Aorta (tissue), 5 donors: ENCODE data around the gene UBIAD1. TPM values are rescaled to one million over a fixed set of nuclear protein-coding genes. Genes with fewer than 3 reads are reported as not detected.

ENCODE experiments used
- ATAC-seq: fragments of 200-7000 bp; cut with Tn5 transposase; one replicate; pipeline ENCODE4 v1.9.1; 2022; ENCODE audit warnings: moderate library complexity; ENCODE audit not compliant: low FRiP score
- DNase-seq, 2 donors: peaks; one replicate each; pipeline ENCODE4 v3.0.0-alpha.2; 2020
- H3K27ac ChIP-seq, 2 donors: one replicate each; pipeline ENCODE4 v1.5.1; 2013; ENCODE audit warnings: low read length in 2 of 2, mild to moderate bottlenecking in 2 of 2, moderate library complexity in 2 of 2, control low read depth in 1 of 2, inconsistent platforms in 1 of 2, low read depth in 1 of 2
- H3K27me3 ChIP-seq, 2 donors: one replicate each; pipeline ENCODE4 v1.6.1; 2013; ENCODE audit warnings: control low read depth in 1 of 2, low read length in 1 of 2, mild to moderate bottlenecking in 1 of 2, moderate library complexity in 1 of 2; ENCODE audit not compliant: insufficient read depth in 2 of 2, control insufficient read depth in 1 of 2
- H3K36me3 ChIP-seq, 2 donors: one replicate each; pipeline ENCODE4 v1.6.1; 2013; ENCODE audit warnings: control low read depth in 1 of 2, low read length in 1 of 2, mild to moderate bottlenecking in 1 of 2; ENCODE audit not compliant: insufficient read depth in 2 of 2, control insufficient read depth in 1 of 2
- H3K4me1 ChIP-seq, 2 donors: one replicate each; pipeline ENCODE4 v1.6.1; 2013; ENCODE audit warnings: low read length in 2 of 2, control low read depth in 1 of 2, mild to moderate bottlenecking in 1 of 2, moderate library complexity in 1 of 2; ENCODE audit not compliant: insufficient read depth in 2 of 2, control insufficient read depth in 1 of 2
- H3K4me3 ChIP-seq, 2 donors: one replicate each; pipeline ENCODE4 v1.5.1; 2013; ENCODE audit warnings: low read length in 2 of 2, control low read depth in 1 of 2, mild to moderate bottlenecking in 1 of 2
- H3K9me3 ChIP-seq: one replicate; pipeline ENCODE4 v1.6.1; 2013; ENCODE audit warnings: mild to moderate bottlenecking, low read length; ENCODE audit not compliant: control insufficient read depth
- WGBS, 2 donors: extraction: QIAGEN DNeasy Blood & Tissue Kit; methylation state at CpG; one replicate each; pipeline ENCODE4 v1.1.7; 2013; 5-methylcytosine and 5-hydroxymethylcytosine counted together
- intact Hi-C, 2 donors: fragments of 100-400 bp; cut with DNase I; formaldehyde crosslinking; loops; one replicate each; pipeline versions ENCODE4 v1.14.2 to v1.15.0; 2022
- polyA plus RNA-seq, 2 donors: library from polyadenylated mRNA; stranded (reverse); fragments of 200-250 nt; gene quantifications; one replicate each; pipeline ENCODE4 v1.2.3, GENCODE V29; 2013
- total RNA-seq, 2 donors: library from RNA; stranded (reverse); fragmentation: NEBNext Ultra II Directional; extraction: Animal tissue kit (Norgen Biotek cat#: 25700); gene quantifications; one replicate each; pipeline ENCODE4 v1.2.1, GENCODE V29; 2021
- donor health status: healthy with polysubstance abuse.
- donor health status: Bipolar disorder and iron deficiency.
- donor health status: DM: no; HTN: no; CAD: no.
- donor health status: DM: no; HTN: no; CAD: no.
- donor health status: DM: yes; HTN: yes; CAD: no.

UBIAD1 gene
- total and polyA plus RNA-seq, 4 donors: 4.6 to 10.0 (median 8.7) TPM

DNA sequence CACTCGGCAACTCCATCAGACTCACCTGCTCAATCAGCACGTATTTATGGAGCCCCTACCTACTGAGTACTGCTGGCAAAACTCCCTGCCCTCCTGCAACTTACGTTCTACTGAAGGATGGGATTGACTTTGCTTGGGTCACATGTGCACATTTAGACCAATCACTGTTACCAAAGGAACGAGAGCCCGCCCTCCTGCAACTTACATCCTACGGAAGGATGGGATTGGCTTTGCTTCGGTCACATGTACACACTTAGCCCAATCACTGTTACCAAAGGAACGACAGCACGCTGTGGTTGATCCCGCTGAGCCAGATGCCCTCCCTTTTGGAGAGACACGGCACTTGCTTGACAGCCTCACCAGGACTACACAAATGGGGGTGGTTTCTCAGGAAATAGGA lies 46.0 kb downstream of the UBIAD1 start:
- ATAC-seq: no peak
- WGBS, 2 donors: 85 to 88% methylated on average over 11 of the region's 11 CpGs
- no peaks in the 10 kb centered on the region for H3K4me1 ChIP-seq
- intact Hi-C loops: no loop called here
- no peak overlapping the region for H3K27ac ChIP-seq
- H3K36me3 ChIP-seq: no peaks in the 10 kb centered on the region
- no peak overlapping the region for H3K4me3 ChIP-seq
- H3K9me3 ChIP-seq: no peaks in the 10 kb centered on the region
- no peaks in the 10 kb centered on the region for H3K27me3 ChIP-seq
- no peak for DNase-seq

- Histone ChIP-seq H3K36me3 (no peaks in the 10 kb centered on the region), H3K9me3 (no peaks in the 10 kb centered on the region), H3K4me3 (no peak overlapping the region), H3K27ac (no peak overlapping the region), H3K4me1 (no peaks in the 10 kb centered on the region), H3K27me3 (no peaks in the 10 kb centered on the region)
- DNase-seq: no peak
- intact Hi-C loops: loop anchor here in 1 of 2 donors (10.0 kb wide), 1 partner anchor 534 kb away; the partner anchor contains the start of gene NPPB
- ATAC-seq: no peak
- WGBS, 2 donors: 19 to 21% methylated on average over 15 of the region's 15 CpGs
Observed at GRCh38 chr1:11320153-11320936, 47.3 kb downstream of the UBIAD1 start.

DNA sequence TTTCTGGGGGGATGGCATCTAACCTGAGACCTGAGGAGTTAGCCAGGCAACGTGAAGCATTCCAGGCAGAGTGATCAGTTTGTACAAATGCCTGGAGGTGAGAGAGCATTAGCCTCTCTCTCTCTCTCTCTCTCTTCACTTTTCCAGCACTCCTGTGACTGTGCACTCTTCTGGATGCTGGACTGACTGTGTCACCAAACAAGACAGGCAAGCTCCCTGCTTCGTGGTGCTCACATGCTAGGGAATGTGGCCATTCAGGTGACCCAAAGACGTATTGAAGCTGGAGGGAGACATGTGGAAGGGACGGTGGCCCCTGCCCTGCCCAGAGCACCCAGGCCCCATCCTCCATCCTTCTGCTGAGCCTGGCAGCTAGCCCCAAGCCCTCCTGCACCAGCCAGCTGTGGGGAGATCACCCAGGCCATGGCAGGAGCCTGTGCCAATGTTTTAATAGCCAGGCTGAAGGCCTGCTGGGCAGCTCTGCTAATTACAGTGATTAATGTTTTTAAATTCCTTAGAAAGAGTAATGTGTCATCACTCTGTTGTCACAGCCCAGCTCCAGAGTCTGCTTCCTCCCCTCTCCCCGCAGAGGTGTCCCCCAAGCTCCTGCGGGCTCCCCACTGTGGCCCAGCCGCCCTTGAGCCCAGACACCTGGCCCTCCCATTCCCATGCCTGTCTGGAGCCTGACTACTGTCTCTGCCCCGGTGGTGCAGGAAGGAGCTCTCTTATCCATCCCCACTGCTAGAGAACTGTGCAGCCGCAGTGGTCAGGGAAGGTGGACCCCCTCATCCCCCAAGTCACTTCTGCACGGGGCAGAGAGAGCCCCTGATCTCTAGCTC lies 48.9 kb downstream of the UBIAD1 start:
- Histone ChIP-seq H3K4me3 (no peak overlapping the region), H3K27ac (no peak overlapping the region), H3K4me1 (no peaks in the 10 kb centered on the region), H3K9me3 (no peaks in the 10 kb centered on the region), H3K27me3 (no peaks in the 10 kb centered on the region), H3K36me3 (no peaks in the 10 kb centered on the region)
- intact Hi-C loops: loop anchor here in 1 of 2 donors (10.0 kb wide), 1 partner anchor 533 kb away; the partner anchor contains the start of gene NPPB
- ATAC-seq (no peak), DNase-seq (no peak)
- WGBS, 2 donors: 48 to 55% methylated on average over 10 of the region's 10 CpGs

DNA sequence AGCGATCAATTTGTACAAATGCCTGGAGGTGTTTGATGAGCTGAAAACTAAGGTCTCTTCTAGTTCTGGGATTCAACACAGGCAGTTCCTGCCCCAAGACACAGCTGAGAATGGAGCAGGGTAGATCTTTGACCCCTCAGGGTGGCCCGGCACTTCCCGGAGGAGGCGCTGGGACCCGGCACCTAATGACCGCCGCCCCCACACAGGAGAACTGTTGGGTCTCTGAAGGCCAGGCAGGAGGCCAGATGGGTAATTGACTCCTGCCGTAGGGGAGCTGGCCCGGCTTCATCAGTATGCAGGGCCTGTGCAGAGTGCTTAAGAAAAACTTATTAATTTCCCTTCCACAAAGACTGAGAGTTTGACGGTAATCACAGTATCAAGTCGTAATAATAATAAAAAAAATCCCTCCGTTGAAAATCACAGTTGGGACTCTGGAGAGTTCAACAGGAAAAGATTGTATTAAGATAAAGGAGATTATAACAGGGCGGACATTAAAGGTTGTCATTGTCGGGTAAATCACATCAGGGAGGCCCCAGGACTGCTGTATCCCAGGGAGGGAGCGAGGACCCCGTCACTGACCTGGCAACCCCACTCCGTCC lies 51.7 kb downstream of the UBIAD1 start:
- Histone ChIP-seq H3K36me3 (no peaks in the 10 kb centered on the region), H3K9me3 (no peaks in the 10 kb centered on the region), H3K4me1 (no peaks in the 10 kb centered on the region), H3K4me3 (no peak overlapping the region), H3K27me3 (no peaks in the 10 kb centered on the region), H3K27ac (no peak overlapping the region)
- 42 to 49% methylated on average over 17 of the region's 17 CpGs for WGBS, 2 donors
- DNase-seq: no peak
- no peak for ATAC-seq
- intact Hi-C loops: loop anchor here in 1 of 2 donors (10.0 kb wide), 1 partner anchor 530 kb away; the partner anchor contains the start of gene NPPB

- DNase-seq (no peak), ATAC-seq (no peak)
- Histone ChIP-seq H3K27me3 (no peaks in the 10 kb centered on the region), H3K4me3 (no peak overlapping the region), H3K27ac (no peak overlapping the region), H3K36me3 (no peaks in the 10 kb centered on the region), H3K9me3 (no peaks in the 10 kb centered on the region), H3K4me1 (no peaks in the 10 kb centered on the region)
- intact Hi-C loops: loop anchor here in 1 of 2 donors (10.0 kb wide), 1 partner anchor 529 kb away; the partner anchor contains the start of gene NPPB
- WGBS, 2 donors: 77 to 82% methylated on average over 4 of the region's 4 CpGs
Observed at GRCh38 chr1:11326070-11326469, 53.1 kb downstream of the UBIAD1 start.

DNA sequence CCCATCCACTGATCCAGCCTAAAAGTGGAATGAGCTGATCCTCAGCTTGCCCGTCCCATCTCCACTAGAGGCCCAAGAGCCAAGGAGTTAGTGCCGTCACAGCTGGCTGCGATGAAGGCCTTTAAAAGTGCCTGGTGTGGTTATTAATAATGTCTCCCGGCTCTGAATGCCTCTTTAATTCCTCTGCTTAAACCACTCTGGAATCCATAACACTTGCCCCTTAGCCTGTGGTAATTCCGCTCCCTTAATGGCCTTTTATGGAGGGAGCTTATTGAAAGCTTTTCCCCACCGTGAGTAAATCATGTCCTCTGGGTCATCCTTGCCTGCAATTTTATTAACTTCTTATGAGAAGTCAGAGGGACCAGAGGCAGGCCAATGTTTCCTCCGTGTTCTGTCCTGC lies 55.4 kb downstream of the UBIAD1 start:
- ATAC-seq (no peak), DNase-seq (no peak)
- no peaks in the 10 kb centered on the region for H3K27me3 ChIP-seq
- no peaks in the 10 kb centered on the region for H3K36me3 ChIP-seq
- H3K4me1 ChIP-seq: no peaks in the 10 kb centered on the region
- WGBS, 2 donors: 58 to 66% methylated on average over 7 of the region's 7 CpGs
- intact Hi-C loops: loop anchor here in 1 of 2 donors (10.0 kb wide), 1 partner anchor 526 kb away; the partner anchor contains the start of gene NPPB
- no peak overlapping the region for H3K4me3 ChIP-seq
- peaks cover under 1% of the 10 kb centered on the region for H3K9me3 ChIP-seq
- H3K27ac ChIP-seq: no peak overlapping the region

GRCh38 chr1:11330411-11330810 lies 57.4 kb downstream of the UBIAD1 start:
- no peaks in the 10 kb centered on the region for H3K36me3 ChIP-seq
- peaks cover 1% of the 10 kb centered on the region for H3K9me3 ChIP-seq
- DNase-seq (no peak), ATAC-seq (no peak)
- no peaks in the 10 kb centered on the region for H3K4me1 ChIP-seq
- intact Hi-C loops: no loop called here
- WGBS, 2 donors: 74% methylated on average over 4 of the region's 4 CpGs
- no peaks in the 10 kb centered on the region for H3K27me3 ChIP-seq
- H3K4me3 ChIP-seq: no peak overlapping the region
- H3K27ac ChIP-seq: no peak overlapping the region

- 67% methylated on average over 14 of the region's 14 CpGs for WGBS, 2 donors
- ATAC-seq: no peak
- no peaks in the 10 kb centered on the region for H3K4me1 ChIP-seq
- no peaks in the 10 kb centered on the region for H3K27me3 ChIP-seq
- DNase-seq: no peak
- H3K9me3 ChIP-seq: peaks cover 1% of the 10 kb centered on the region
- no peaks in the 10 kb centered on the region for H3K36me3 ChIP-seq
- H3K4me3 ChIP-seq: no peak overlapping the region
- no peak overlapping the region for H3K27ac ChIP-seq
- intact Hi-C loops: no loop called here
Observed at GRCh38 chr1:11331036-11331944, 58.3 kb downstream of the UBIAD1 start.
